Uterus (tissue), 4 donors: ENCODE measurements around the gene XYLT1. TPM values are rescaled to one million over a fixed set of nuclear protein-coding genes. Genes with fewer than 3 reads are reported as not detected.

Experiments
- DNase-seq, 2 donors: peaks; one replicate each; pipeline ENCODE4 v3.0.0-alpha.2; 2019 to 2020
- H3K27ac ChIP-seq, 2 donors: fragments of 200-600 bp; sonication (generic); 1 replicate in 1 of 2; 2 replicates in 1 of 2; pipeline ENCODE4 v1.5.1; 2016 to 2018
- H3K27me3 ChIP-seq, 2 donors: fragments of 200-600 bp; sonication (generic); one replicate each; pipeline ENCODE4 v1.5.1; 2018 to 2019; ENCODE audit warnings: control low read depth in 1 of 2
- H3K36me3 ChIP-seq, 2 donors: fragments of 200-600 bp; sonication (generic); one replicate each; pipeline ENCODE4 v1.5.1; 2019; ENCODE audit warnings: control low read depth in 1 of 2
- H3K4me1 ChIP-seq, 2 donors: fragments of 200-600 bp; sonication (generic); one replicate each; pipeline ENCODE4 v1.5.1; 2018 to 2019; ENCODE audit warnings: control low read depth in 1 of 2
- H3K4me3 ChIP-seq, 2 donors: fragments of 200-600 bp; sonication (generic); 1 replicate in 1 of 2; 2 replicates in 1 of 2; pipeline ENCODE4 v1.5.1; 2018 to 2019; ENCODE audit warnings: mild to moderate bottlenecking in 1 of 2
- H3K9me3 ChIP-seq, 2 donors: fragments of 200-600 bp; sonication (generic); one replicate each; pipeline ENCODE4 v1.5.1; 2019; ENCODE audit warnings: control low read depth in 1 of 2
- CTCF ChIP-seq, 4 experiments: fragments of 200-600 bp in 2 of 4; fragments of 450-650 bp in 2 of 4; sonication (generic) in 2 of 4; IDR thresholded peaks; one replicate each; pipeline ENCODE4 v1.5.1; 2016 to 2019; ENCODE audit warnings: antibody characterized with exemption in 4 of 4, mild to moderate bottlenecking in 2 of 4, moderate library complexity in 1 of 4
- POLR2A ChIP-seq, 2 donors: fragments of 450-650 bp; IDR thresholded peaks; one replicate each; pipeline ENCODE4 v1.6.1; 2016; ENCODE audit warnings: antibody characterized with exemption in 2 of 2, mild to moderate bottlenecking in 1 of 2, moderate library complexity in 1 of 2
- intact Hi-C: fragments of 100-400 bp; cut with DNase I; formaldehyde crosslinking; loops from one replicate; pipeline ENCODE4 v1.15.1; 2023; ENCODE audit warnings: low total_unique reads
- total RNA-seq, 4 donors: library from RNA; depleted of rRNA in 3 of 4; stranded (reverse); fragments of >200 nt in 3 of 4; gene quantifications; one replicate each; pipeline versions ENCODE4 v1.1.0 to v1.2.4, GENCODE V29; 2014 to 2023
- donor health status: DM: yes; HTN: yes; CAD: no.

XYLT1 gene
- total RNA-seq, 4 donors from 2014 or later: 1.5 to 42.2 (median 15.7) TPM

GRCh38 chr16:17465460-17465859 lies 5.3 kb downstream of the XYLT1 start:
- Histone ChIP-seq H3K4me1 (no peaks in the 10 kb centered on the region), H3K4me3 (no peak overlapping the region), H3K27me3 (no peaks in the 10 kb centered on the region), H3K36me3 (no peaks in the 10 kb centered on the region), H3K9me3 (no peaks in the 10 kb centered on the region), H3K27ac (no peak overlapping the region)
- TF ChIP-seq POLR2A (IDR thresholded peaks at IDR 0.05) (no peak), CTCF (IDR thresholded peaks at IDR 0.05) (no peak)
- no peak for DNase-seq
- intact Hi-C loops: loop anchor here (10.0 kb wide), 1 partner anchor 91 kb away; no protein-coding TSS in a partner anchor

GRCh38 chr16:17463335-17463734 lies 7.4 kb downstream of the XYLT1 start:
- TF ChIP-seq CTCF (IDR thresholded peaks at IDR 0.05) (no peak), POLR2A (IDR thresholded peaks at IDR 0.05) (no peak)
- Histone ChIP-seq H3K9me3 (no peaks in the 10 kb centered on the region), H3K4me1 (no peaks in the 10 kb centered on the region), H3K4me3 (no peak overlapping the region), H3K36me3 (no peaks in the 10 kb centered on the region), H3K27me3 (no peaks in the 10 kb centered on the region), H3K27ac (no peak overlapping the region)
- DNase-seq: no peak
- intact Hi-C loops: loop anchor here (10.0 kb wide), 1 partner anchor 89 kb away; no protein-coding TSS in a partner anchor

- H3K36me3 ChIP-seq: no peaks in the 10 kb centered on the region
- no peak overlapping the region for H3K4me3 ChIP-seq
- H3K4me1 ChIP-seq: no peaks in the 10 kb centered on the region
- TF ChIP-seq POLR2A (IDR thresholded peaks at IDR 0.05) (no peak), CTCF (IDR thresholded peaks at IDR 0.05) (no peak)
- no peaks in the 10 kb centered on the region for H3K27me3 ChIP-seq
- H3K9me3 ChIP-seq: no peaks in the 10 kb centered on the region
- H3K27ac ChIP-seq: no peak overlapping the region
- intact Hi-C loops: loop anchor here (10.0 kb wide), 1 partner anchor 87 kb away; no protein-coding TSS in a partner anchor
- no peak for DNase-seq
These were observed 8.6 kb downstream of the XYLT1 start for GRCh38 chr16:17461951-17462729.

GRCh38 chr16:17460890-17461289 lies 9.9 kb downstream of the XYLT1 start:
- H3K9me3 ChIP-seq: no peaks in the 10 kb centered on the region
- H3K27me3 ChIP-seq: no peaks in the 10 kb centered on the region
- no peak overlapping the region for H3K27ac ChIP-seq
- H3K4me3 ChIP-seq: no peak overlapping the region
- TF ChIP-seq CTCF (IDR thresholded peaks at IDR 0.05): no peak
- no peak for TF ChIP-seq POLR2A (IDR thresholded peaks at IDR 0.05)
- H3K36me3 ChIP-seq: no peaks in the 10 kb centered on the region
- no peak for DNase-seq
- H3K4me1 ChIP-seq: no peaks in the 10 kb centered on the region
- intact Hi-C loops: loop anchor here (10.0 kb wide), 1 partner anchor 86 kb away; no protein-coding TSS in a partner anchor

GRCh38 chr16:17459903-17460521 lies 10.7 kb downstream of the XYLT1 start:
- Histone ChIP-seq H3K36me3 (no peaks in the 10 kb centered on the region), H3K27me3 (no peaks in the 10 kb centered on the region), H3K4me1 (no peaks in the 10 kb centered on the region), H3K9me3 (no peaks in the 10 kb centered on the region), H3K27ac (peak overlapping the region; percentile 20 to 57), H3K4me3 (no peak overlapping the region)
- no peak for TF ChIP-seq POLR2A (IDR thresholded peaks at IDR 0.05)
- no peak for TF ChIP-seq CTCF (IDR thresholded peaks at IDR 0.05)
- intact Hi-C loops: loop anchor here (10.0 kb wide), 1 partner anchor 85 kb away; no protein-coding TSS in a partner anchor
- peak; percentile 50 to 67 for DNase-seq
